Stimulated activated CD4-positive, alpha-beta T cell treated with anti-CD3 and anti-CD28 coated beads, Interleukin-2, amount 100 ng/mL, for 4 hours (primary cell): Measurements from ENCODE around the gene TXNDC15.

Source experiments
- DNase-seq: peaks from one replicate; pipeline ENCODE4 v3.0.0-alpha.2; 2020; ENCODE audit warnings: low read depth

TXNDC15 gene

GRCh38 chr5:134920848-134921575 is 46.8 kb downstream of the TXNDC15 start:
- DNase-seq = no peak

- DNase-seq = no peak
Observed at GRCh38 chr5:134932508-134932907, 58.3 kb downstream of the TXNDC15 start.

- DNase-seq = no peak
Observed at GRCh38 chr5:134934202-134934601, 60.0 kb downstream of the TXNDC15 start.

- DNase-seq = no peak
Observed at GRCh38 chr5:134935711-134936602, 61.8 kb downstream of the TXNDC15 start.

DNA sequence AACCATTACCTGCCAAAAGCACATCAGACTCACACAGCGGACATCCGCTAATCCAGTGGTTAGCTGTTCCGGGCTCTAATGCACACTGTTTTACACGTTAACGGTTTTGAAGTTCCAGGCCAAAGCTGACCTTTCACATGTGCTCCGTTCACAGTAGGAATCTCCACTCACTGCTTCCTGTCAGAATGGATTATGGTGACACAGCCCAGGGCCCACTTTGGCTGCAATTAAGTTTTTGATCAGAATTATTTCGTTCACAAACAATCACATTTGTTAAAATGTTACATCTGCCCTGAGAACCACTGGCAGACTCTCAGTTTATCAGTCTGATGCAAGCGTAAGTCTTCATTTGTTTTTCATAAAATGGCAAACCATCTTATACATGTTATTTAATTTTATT is 63.4 kb downstream of the TXNDC15 start:
- DNase-seq = no peak

DNA sequence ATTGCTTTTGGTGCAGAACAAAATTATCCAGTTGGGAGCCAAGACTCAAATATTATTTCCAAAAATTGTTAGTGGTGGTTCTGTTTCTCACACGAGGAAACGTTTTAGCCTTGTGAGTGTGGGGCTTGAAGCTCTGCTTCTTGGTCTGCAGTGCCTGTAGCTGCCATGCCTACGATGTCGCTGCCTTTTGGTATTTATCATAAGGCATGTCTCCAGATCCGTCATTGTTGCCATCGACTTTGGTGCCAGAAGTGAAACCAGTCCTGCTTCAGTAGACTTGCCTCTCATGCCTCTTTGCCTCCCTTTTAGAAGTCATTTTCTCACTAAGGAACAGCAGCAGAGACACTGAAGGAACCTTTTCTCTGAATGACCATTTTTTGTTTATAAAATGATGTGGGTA is 63.9 kb downstream of the TXNDC15 start:
- no peak for DNase-seq

- no peak for DNase-seq
Observed at GRCh38 chr5:134939500-134939899, 65.3 kb downstream of the TXNDC15 start.

GRCh38 chr5:134943547-134943946 is 69.4 kb downstream of the TXNDC15 start:
- no peak for DNase-seq

GRCh38 chr5:134944630-134945029 is 70.5 kb downstream of the TXNDC15 start:
- DNase-seq = no peak

- DNase-seq = no peak
Observed at GRCh38 chr5:134945041-134945440, 70.9 kb downstream of the TXNDC15 start.

- DNase-seq = no peak
Observed at GRCh38 chr5:134948911-134949310, 74.7 kb downstream of the TXNDC15 start.

- DNase-seq = no peak
Observed at GRCh38 chr5:134949316-134949715, 75.1 kb downstream of the TXNDC15 start.
